HG03135 (cell line): ENCODE results near the gene PROCA1.

Source experiments
- ATAC-seq: cut with Tn5 transposase; IDR thresholded peaks from one replicate; pipeline ENCODE4 v1.9.1; 2021; ENCODE audit warnings: mild to moderate bottlenecking, moderate library complexity; ENCODE audit not compliant: unreplicated experiment

The PROCA1 gene

GRCh38 chr17:28710861-28711722, 596 bp downstream of the PROCA1 start:
- ATAC-seq, result peak; percentile 69

GRCh38 chr17:28707339-28707720, 4.4 kb downstream of the PROCA1 start:
- no peak for ATAC-seq

- ATAC-seq, result no peak
Observed at GRCh38 chr17:28706471-28707338, 5.0 kb downstream of the PROCA1 start.

GRCh38 chr17:28705728-28706334, 5.9 kb downstream of the PROCA1 start:
- ATAC-seq, result no peak

GRCh38 chr17:28705074-28705659, 6.5 kb downstream of the PROCA1 start:
- no peak for ATAC-seq

GRCh38 chr17:28704219-28704858, 7.3 kb downstream of the PROCA1 start:
- no peak for ATAC-seq

GRCh38 chr17:28703552-28704218, 8.0 kb downstream of the PROCA1 start:
- no peak for ATAC-seq

GRCh38 chr17:28702752-28703150, 8.9 kb downstream of the PROCA1 start:
- no peak for ATAC-seq

GRCh38 chr17:28702026-28702751, 9.5 kb downstream of the PROCA1 start:
- ATAC-seq, result no peak

GRCh38 chr17:28700830-28701492, 10.7 kb downstream of the PROCA1 start:
- no peak for ATAC-seq

- ATAC-seq, result no peak
Observed at GRCh38 chr17:28700278-28700677, 11.4 kb downstream of the PROCA1 start.

GRCh38 chr17:28698253-28698941, 13.3 kb downstream of the PROCA1 start:
- ATAC-seq, result no peak

GRCh38 chr17:28693869-28694268, 17.8 kb downstream of the PROCA1 start:
- no peak for ATAC-seq

- ATAC-seq, result no peak
Observed at GRCh38 chr17:28689011-28689410, 22.7 kb downstream of the PROCA1 start.

GRCh38 chr17:28688481-28688880, 23.2 kb downstream of the PROCA1 start:
- no peak for ATAC-seq

GRCh38 chr17:28686296-28686695, 25.4 kb downstream of the PROCA1 start:
- no peak for ATAC-seq

- no peak for ATAC-seq
Observed at GRCh38 chr17:28685366-28685765, 26.3 kb downstream of the PROCA1 start.

GRCh38 chr17:28684963-28685362, 26.7 kb downstream of the PROCA1 start:
- ATAC-seq, result no peak
